ENCODE data around the gene E4F1.
"Not testable (repeated sequence)": the region's sequence is repeated elsewhere in the genome, so short reads cannot be mapped to it uniquely, and the experiment has no call there.

DNA sequence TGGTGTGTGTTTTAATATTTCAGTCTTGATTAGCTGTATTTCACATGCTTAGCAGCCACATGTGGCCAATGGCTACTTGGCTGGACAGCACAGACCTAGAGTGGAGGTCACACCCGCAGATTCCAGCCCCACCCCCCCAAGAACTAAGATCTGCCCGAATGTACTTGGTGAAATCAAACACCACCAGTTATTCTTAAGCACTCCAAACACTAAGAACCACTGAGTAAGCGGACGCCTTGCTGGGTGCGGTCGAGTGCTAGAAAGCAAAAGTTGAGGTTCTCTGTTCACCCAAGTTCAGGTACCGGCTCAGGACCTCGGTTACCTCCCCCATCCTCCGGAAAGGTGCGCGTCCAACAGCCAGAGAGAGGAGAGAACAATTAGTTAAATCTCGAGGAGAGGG lies 43.5 kb downstream of the E4F1 start:
- TF ChIP-seq EZH2 (IDR thresholded peaks at IDR 0.05); POLR2AphosphoS5 (IDR thresholded peaks at IDR 0.05; ENCODE audit: borderline replicate concordance, low read depth, low read length): not testable (repeated sequence)

Data from SK-N-MC (cell line).